Activated naive CD8-positive, alpha-beta T cell treated with anti-CD3 and anti-CD28 coated beads, Interleukin-2, amount 50 U/mL, for 24 hours (primary cell): ENCODE measurements around the gene STARD8.

Experiments
- ATAC-seq: fragments of 150-1000 bp; cut with Tn5 transposase; one replicate; pipeline ENCODE4 v1.10.0; 2021
- DNase-seq: peaks from one replicate; pipeline ENCODE4 v3.0.0; 2021
- H3K27ac Mint-ChIP-seq: one replicate; pipeline ENCODE4 v1.8.0; 2021; ENCODE audit warnings: mild to moderate bottlenecking, mixed read lengths
- H3K27me3 Mint-ChIP-seq: one replicate; pipeline ENCODE4 v1.8.0; 2021; ENCODE audit warnings: mixed read lengths
- H3K36me3 Mint-ChIP-seq: one replicate; pipeline ENCODE4 v1.8.0; 2021; ENCODE audit warnings: low read depth, mixed read lengths
- H3K4me1 Mint-ChIP-seq: one replicate; pipeline ENCODE4 v1.8.0; 2021; ENCODE audit warnings: mixed read lengths
- H3K4me3 Mint-ChIP-seq: one replicate; pipeline ENCODE4 v1.8.0; 2021; ENCODE audit warnings: mild to moderate bottlenecking, moderate library complexity, mixed read lengths
- H3K9me3 Mint-ChIP-seq: one replicate; pipeline ENCODE4 v1.8.0; 2021; ENCODE audit warnings: mixed read lengths

STARD8 gene

DNA sequence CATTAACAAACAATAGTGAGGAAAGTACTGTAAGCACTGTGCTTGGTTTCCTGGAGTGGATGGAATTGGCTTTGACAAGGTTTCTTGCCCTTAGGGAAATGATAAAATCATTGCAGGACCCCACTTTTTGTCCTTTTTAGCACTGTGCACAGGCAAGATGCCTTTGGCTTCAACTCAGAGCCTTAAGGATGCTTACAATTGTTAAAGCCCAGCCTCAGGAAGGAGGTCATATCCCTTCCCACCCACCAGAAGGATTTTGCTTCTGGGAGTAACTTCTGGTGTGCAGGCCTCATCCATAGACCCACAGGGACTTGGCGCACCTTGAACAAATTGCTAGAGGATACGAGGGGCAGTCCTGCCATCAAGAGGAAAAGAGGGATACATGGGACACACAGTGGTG, 44.5 kb downstream of the STARD8 start:
- ATAC-seq = no peak
- no peak for DNase-seq
- peaks cover 27% of the 10 kb centered on the region for H3K27me3 Mint-ChIP-seq
- no peaks in the 10 kb centered on the region for H3K36me3 Mint-ChIP-seq
- H3K9me3 Mint-ChIP-seq = no peaks in the 10 kb centered on the region
- no peak overlapping the region for H3K4me3 Mint-ChIP-seq
- H3K4me1 Mint-ChIP-seq = peaks cover 10% of the 10 kb centered on the region
- no peak overlapping the region for H3K27ac Mint-ChIP-seq

DNA sequence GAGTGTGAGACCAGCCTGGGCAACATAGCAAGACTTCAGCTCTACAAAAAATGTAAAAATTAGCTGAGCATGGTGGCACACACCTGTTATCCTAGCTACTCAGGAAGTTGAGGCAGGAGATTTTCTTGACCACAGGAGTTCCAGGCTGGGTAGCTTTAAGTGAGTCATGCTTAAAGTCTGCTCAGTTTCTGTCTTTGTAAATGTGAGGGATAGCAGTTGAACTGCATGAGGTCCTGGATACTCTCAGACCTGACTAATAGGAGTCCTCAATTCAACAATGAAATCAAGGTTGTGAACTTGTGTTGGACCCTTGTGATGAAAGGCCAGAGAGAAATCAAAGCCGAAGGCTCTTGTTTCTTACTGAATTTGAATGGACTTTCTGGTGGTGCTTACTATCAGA, 45.2 kb downstream of the STARD8 start:
- Mint-ChIP-seq H3K36me3 (no peaks in the 10 kb centered on the region), H3K4me1 (peaks cover 10% of the 10 kb centered on the region), H3K27ac (no peak overlapping the region), H3K27me3 (peaks cover 21% of the 10 kb centered on the region), H3K9me3 (no peaks in the 10 kb centered on the region), H3K4me3 (no peak overlapping the region)
- DNase-seq (no peak), ATAC-seq (no peak)

DNA sequence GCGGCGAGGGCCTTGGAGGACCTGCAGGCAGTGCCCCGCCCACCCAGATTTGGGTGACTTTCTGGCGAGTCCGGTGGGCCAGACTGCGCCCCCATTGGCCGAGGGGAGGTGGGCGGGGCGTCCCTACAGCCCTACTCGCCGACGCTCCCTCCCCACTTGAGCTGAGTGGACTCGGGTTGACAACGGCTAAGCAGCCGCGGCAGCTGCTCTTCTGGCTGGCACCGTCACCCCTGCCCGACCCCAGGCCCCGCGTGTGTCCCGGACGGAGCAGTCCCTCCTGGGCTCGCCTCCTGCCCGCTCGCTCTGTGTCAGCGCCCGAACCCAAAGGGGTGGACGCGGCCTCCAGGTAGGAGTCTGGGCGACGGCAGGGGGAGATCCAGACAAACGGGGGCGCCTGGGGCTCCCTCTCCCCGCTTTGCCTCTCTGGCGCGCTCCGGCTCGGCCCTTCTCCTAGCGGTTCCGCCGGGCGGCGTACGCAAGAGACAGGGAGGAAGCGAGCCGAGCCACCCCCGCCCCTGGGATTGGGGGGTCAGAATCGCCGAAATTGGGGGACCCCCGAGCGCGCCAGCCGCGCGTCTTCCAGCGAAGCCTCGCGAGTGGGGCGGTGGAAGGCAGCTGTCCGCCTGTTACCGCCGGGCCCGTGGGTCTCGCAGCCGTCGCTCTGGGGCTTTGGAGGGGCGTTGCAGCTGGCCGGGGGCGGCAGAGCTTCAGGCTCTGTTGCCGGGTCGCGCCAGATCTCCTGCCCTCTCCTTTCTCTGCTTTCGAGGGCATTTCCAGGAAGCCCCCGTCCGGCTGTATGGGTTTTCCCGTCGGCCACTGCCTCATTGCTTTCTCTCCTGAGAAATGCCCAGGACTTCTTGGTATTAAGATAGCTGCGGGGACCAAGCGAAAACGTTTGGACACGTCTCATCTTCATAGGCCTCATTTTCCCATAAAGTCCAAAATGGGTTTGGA, 46.3 kb downstream of the STARD8 start:
- Mint-ChIP-seq H3K36me3 (no peaks in the 10 kb centered on the region), H3K4me3 (peak overlapping the region; percentile 46), H3K9me3 (no peaks in the 10 kb centered on the region), H3K27me3 (peaks cover 21% of the 10 kb centered on the region), H3K4me1 (peaks cover 10% of the 10 kb centered on the region), H3K27ac (no peak overlapping the region)
- DNase-seq = peak; percentile 10
- no peak for ATAC-seq

DNA sequence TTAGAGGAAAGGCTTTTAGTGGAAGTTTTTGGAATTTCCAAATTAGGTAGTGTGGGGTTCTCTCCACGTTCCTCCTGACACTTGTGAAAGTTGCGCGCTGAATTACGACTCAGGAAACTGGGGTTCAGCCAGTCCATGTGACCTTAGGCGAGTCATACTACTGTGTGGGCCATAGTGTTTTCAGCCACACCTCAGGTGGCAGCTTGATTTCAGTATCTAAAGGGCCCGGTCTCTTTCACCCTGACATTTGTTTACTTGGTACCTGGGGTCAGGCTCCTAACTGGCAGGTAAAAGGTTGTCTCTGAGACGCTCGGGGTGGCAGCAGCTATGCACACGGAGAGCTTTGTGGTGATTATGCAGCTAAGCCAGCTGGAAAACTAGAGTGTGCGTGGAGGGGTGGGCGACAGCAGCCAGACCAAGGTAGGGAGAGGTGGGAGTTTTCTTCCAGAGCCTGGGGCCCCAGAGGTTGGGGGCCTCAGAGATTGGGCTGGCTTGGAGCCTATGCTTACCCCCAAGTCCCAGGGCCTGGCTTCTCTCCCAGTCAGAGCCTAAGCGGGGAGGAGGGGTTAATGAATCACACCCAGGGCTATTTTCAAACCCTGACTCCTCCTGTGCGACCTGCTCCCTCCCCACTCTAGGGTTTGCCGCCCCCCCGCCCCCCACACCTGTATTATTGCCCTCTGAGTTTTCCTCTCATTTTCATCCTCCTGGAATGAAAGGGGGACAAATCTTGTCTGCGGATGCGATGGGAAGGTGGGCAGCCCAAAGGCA, 47.2 kb downstream of the STARD8 start:
- peak overlapping the region; percentile 46 for H3K4me3 Mint-ChIP-seq
- H3K9me3 Mint-ChIP-seq = no peaks in the 10 kb centered on the region
- H3K27ac Mint-ChIP-seq = no peak overlapping the region
- DNase-seq (no peak), ATAC-seq (peak; percentile 51)
- H3K27me3 Mint-ChIP-seq = peaks cover 24% of the 10 kb centered on the region
- H3K36me3 Mint-ChIP-seq = no peaks in the 10 kb centered on the region
- H3K4me1 Mint-ChIP-seq = peaks cover 10% of the 10 kb centered on the region

DNA sequence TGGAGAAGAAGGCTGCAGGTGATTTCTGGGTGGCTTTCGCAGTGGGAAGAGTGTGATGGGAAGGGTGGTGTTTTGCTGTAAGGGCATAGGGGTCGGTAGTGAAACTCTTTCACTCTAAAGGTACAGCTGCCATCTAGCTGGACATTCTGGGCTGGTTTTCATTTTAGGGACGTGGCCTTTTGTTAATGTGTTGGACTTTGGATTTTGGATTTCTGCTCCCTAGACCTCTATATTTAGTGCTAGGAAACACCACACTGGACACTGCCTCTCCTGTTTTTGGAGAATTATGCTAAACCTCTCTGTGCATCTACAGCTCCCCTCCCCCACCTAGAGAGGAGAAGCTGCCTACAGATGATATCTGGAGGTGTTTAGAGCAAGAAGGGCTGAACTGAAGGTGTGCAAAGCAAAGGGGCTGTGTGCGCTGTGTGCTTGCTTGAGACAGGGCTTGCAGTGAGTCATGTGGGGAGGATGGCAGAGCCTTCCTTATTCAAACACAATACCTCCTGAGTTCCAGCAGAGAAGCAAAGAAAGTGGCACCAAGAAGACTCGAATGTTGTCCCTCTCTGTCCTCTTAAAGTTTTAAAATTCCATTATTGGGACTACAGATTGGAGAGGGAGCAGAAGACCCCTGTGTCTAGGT, 47.9 kb downstream of the STARD8 start:
- ATAC-seq (no peak), DNase-seq (no peak)
- Mint-ChIP-seq H3K4me3 (no peak overlapping the region), H3K27me3 (peaks cover 24% of the 10 kb centered on the region), H3K27ac (no peak overlapping the region), H3K36me3 (no peaks in the 10 kb centered on the region), H3K9me3 (no peaks in the 10 kb centered on the region), H3K4me1 (peaks cover 10% of the 10 kb centered on the region)

DNA sequence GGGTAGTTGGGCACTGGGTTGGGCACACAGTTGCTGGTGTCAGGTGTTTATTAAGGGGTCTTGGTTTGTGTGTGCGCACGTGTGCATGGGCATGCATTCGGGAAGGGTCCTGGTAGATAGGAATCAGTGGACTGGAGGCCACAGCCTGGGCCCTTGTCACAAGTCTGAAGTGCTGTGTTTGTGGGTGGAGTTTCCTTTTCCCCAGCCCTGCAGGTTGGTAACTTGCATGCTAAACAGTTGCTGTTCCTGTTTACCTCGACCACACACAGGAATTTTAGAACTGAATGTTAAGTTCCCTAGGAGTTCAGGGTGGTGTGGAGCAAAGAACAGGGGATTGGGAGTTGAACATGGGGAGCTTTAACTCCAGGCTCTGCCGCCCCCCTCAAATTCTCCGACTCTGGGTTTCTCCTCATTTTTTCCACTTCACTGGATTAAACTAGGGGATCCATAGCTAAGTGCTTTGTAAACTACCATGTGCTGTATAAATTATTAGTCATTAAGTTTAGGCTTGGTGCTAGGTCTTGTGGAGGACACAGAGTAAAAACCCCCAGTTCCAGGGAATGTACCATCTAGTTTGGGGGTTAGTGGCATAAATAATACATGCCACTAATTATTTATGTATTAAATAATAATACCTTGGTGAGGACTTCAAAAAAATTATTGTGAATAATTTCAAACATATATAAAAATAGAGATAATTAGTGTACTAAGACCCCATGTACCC, 49.0 kb downstream of the STARD8 start:
- no peaks in the 10 kb centered on the region for H3K36me3 Mint-ChIP-seq
- H3K4me3 Mint-ChIP-seq = no peak overlapping the region
- DNase-seq (no peak), ATAC-seq (no peak)
- peaks cover 10% of the 10 kb centered on the region for H3K4me1 Mint-ChIP-seq
- H3K27me3 Mint-ChIP-seq = peaks cover 24% of the 10 kb centered on the region
- H3K27ac Mint-ChIP-seq = no peak overlapping the region
- H3K9me3 Mint-ChIP-seq = no peaks in the 10 kb centered on the region

DNA sequence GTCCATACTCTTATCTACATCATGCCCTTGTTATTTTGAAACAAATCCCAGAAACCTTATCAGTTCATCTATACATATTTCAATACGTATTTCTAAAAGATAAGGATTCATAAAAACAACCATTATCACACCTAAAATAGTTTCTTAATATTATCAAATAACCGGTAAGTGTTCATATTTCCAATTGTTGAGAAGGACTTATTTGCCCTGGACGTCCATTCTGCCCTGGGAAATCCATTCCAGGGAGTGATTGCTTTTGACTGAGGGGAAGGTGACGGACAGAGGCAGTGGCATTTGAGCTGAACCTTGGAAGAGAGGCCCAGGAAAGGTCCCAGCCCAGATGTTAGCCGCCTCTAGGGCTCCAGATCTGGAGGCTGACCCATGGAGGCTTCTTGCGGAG, 49.6 kb downstream of the STARD8 start:
- no peak overlapping the region for H3K4me3 Mint-ChIP-seq
- ATAC-seq = no peak
- H3K4me1 Mint-ChIP-seq = peaks cover 10% of the 10 kb centered on the region
- H3K36me3 Mint-ChIP-seq = no peaks in the 10 kb centered on the region
- H3K9me3 Mint-ChIP-seq = no peaks in the 10 kb centered on the region
- H3K27me3 Mint-ChIP-seq = peaks cover 24% of the 10 kb centered on the region
- DNase-seq = no peak
- H3K27ac Mint-ChIP-seq = no peak overlapping the region

DNA sequence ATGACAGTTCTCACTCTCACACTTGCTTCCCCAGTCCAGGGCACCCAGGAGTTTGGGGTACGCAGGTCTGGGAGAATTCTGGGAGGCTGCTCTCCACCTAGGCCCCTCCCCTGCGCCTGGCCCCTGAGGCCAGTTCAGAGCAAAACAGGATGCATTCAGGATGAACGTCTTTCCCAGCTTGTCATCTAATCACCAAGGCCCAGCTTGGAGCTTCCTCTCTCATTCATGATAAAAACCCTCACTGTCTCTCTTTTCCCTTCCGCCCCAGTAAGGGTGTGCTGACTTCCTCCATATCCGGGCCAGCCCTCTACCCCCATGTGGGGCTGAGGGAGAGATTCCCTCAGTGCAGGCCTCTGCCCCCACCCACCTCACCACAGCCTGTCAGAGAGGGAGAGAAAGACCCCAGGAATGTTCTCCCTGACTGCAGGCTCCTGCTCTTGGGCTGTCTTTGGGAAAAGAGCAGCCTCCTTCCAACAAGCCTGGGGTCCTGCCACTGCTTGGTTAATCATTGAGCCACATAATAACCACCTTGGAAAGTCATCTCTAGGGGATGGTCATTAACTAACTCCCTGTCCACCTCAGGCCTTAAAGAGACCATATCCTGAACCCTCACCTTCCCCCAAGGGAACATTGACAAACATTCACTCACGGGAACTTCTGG, 50.1 kb downstream of the STARD8 start:
- Mint-ChIP-seq H3K36me3 (no peaks in the 10 kb centered on the region), H3K27ac (no peak overlapping the region), H3K4me3 (no peak overlapping the region), H3K9me3 (no peaks in the 10 kb centered on the region), H3K4me1 (peaks cover 10% of the 10 kb centered on the region), H3K27me3 (peaks cover 19% of the 10 kb centered on the region)
- DNase-seq (no peak), ATAC-seq (no peak)

DNA sequence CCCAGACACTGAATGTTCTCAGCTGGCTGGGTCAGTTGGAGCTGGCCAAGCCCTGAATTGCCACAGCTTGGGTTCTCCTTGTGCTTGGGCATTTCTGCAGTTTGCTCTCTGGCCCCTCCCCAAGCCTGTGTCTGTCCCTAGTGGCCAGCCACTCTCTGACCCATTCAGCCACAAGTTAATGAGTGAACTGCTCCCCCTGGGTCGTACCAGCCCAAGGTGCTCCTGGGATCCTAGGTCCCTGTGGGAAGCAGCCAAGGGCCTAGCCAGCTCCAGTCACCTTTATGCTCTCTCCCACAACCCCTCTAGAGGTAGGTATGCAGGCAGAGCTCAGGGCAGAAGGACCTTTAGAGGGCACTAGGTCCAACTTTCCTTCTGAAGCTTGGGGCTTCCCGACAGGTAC, 51.5 kb downstream of the STARD8 start:
- Mint-ChIP-seq H3K36me3 (no peaks in the 10 kb centered on the region), H3K9me3 (no peaks in the 10 kb centered on the region), H3K4me1 (peaks cover 8% of the 10 kb centered on the region), H3K27ac (no peak overlapping the region), H3K4me3 (no peak overlapping the region), H3K27me3 (peaks cover 13% of the 10 kb centered on the region)
- ATAC-seq (no peak), DNase-seq (no peak)

DNA sequence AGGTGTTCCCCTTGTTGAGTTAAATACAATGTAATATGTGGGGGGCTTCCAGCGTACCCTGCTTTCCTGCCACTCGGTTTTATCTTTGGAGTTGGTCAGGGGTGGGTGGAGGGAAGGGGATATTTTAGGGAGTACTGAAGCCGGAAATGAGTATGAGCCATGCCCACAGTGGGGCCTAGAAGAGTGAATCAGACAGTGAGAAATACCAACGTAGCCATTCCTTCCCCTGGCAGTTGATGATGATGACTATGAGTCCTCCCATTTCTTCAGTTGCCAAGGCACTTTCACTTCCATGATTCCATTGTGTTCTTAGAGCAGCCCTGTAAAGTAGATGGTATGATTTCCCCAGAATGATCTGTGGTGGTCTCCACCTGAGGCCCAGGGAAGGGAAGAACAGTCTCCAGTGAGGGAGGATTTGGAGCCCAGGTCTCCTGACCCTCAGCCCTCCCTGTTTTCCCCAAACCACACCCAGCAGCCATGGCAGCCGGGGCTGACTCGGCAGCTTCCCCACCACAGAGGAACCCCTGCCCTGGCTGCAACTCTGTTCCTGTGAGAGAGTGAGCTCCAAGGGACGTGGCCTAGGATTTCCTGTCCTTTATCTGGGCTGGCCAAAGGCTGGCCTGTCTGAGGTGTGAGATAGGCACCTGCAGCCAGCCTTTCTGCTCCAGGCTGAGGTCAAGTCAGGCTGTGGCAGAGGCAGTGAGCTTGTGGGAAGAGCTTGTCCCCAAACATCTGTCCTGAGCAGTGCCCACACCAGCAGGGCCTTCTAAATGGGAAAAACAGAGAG, 52.7 kb downstream of the STARD8 start:
- no peaks in the 10 kb centered on the region for H3K36me3 Mint-ChIP-seq
- no peak overlapping the region for H3K4me3 Mint-ChIP-seq
- ATAC-seq (no peak), DNase-seq (no peak)
- peaks cover under 1% of the 10 kb centered on the region for H3K4me1 Mint-ChIP-seq
- H3K9me3 Mint-ChIP-seq = no peaks in the 10 kb centered on the region
- peaks cover 7% of the 10 kb centered on the region for H3K27me3 Mint-ChIP-seq
- H3K27ac Mint-ChIP-seq = no peak overlapping the region

DNA sequence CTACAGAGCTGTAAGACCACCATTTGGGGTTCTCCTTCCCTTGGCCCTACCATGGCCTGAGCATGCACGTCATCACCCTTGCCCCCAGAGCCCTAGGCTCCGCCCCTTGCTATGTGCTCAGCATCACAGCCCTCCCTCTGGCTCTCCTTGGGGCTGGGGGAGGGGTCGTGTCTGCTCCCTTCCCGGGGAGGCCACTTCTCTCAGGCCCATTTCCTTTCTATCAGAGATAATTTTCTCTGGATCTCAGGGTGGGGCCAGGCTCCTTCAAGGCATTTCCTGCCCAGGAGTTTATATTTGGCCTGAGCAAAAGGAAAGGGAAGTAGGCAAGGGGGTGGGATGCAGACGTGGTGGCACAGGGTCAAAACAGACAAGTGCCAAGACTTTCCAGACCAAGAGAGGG, 55.9 kb downstream of the STARD8 start:
- Mint-ChIP-seq H3K4me1 (no peaks in the 10 kb centered on the region), H3K36me3 (no peaks in the 10 kb centered on the region), H3K27me3 (peaks cover 3% of the 10 kb centered on the region), H3K27ac (no peak overlapping the region), H3K9me3 (no peaks in the 10 kb centered on the region), H3K4me3 (no peak overlapping the region)
- DNase-seq = no peak
- no peak for ATAC-seq

DNA sequence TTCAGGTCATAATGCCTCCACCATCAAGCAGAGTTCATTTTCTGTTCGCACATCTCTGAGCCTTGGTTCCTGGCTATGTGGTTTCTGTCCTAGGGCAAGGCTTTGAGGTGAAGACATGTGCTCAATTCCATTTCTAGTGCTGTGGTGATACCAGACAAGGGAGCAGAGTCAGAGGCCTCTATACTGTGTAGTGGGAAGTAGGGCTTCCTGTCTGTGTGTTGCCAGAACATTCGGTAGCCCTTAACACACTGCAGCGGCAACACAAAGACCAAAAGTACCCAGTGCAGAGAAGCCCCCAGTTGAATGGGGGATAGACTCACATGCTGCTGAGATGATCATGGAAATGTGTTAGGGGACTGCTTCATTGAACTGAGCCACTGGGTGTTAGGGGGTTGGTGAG, 56.4 kb downstream of the STARD8 start:
- H3K36me3 Mint-ChIP-seq = no peaks in the 10 kb centered on the region
- peaks cover 3% of the 10 kb centered on the region for H3K27me3 Mint-ChIP-seq
- DNase-seq (no peak), ATAC-seq (no peak)
- no peak overlapping the region for H3K4me3 Mint-ChIP-seq
- H3K4me1 Mint-ChIP-seq = no peaks in the 10 kb centered on the region
- no peak overlapping the region for H3K27ac Mint-ChIP-seq
- no peaks in the 10 kb centered on the region for H3K9me3 Mint-ChIP-seq

DNA sequence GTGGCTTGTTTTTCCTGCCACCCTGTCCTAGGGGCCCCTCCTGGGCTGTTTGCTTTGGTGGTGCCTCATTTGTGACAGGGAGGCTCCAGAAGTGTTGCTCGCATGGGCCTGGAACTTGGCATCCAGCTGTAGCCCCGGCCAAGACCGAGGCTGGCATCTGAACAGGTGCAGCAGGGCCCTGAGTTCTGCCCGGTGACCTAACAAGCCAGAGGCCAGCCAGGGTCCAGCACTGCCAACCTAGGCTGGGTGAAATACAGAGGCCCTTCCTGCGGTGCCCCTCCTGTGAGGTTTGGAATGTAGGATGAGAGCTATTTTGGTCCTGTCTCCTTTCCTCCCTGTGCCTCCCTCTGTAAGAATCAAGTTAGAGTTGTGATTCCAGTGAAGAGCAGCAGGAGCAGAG, 58.5 kb downstream of the STARD8 start:
- Mint-ChIP-seq H3K27ac (no peak overlapping the region), H3K9me3 (no peaks in the 10 kb centered on the region), H3K36me3 (no peaks in the 10 kb centered on the region), H3K27me3 (no peaks in the 10 kb centered on the region), H3K4me3 (no peak overlapping the region), H3K4me1 (no peaks in the 10 kb centered on the region)
- ATAC-seq = no peak
- DNase-seq = no peak
